Activated CD4-positive, CD25-positive, alpha-beta regulatory T cell treated with anti-CD3 and anti-CD28 coated beads, Interleukin-2, amount 50 U/mL, for 24 hours (primary cell): ENCODE data around the gene GRIK4.

Source experiments
- ATAC-seq, 2 donors: fragments of 150-1000 bp; cut with Tn5 transposase; one replicate each; pipeline ENCODE4 v1.10.0; 2021; ENCODE audit warnings: mild to moderate bottlenecking in 1 of 2, moderate library complexity in 1 of 2

GRIK4 gene

DNA sequence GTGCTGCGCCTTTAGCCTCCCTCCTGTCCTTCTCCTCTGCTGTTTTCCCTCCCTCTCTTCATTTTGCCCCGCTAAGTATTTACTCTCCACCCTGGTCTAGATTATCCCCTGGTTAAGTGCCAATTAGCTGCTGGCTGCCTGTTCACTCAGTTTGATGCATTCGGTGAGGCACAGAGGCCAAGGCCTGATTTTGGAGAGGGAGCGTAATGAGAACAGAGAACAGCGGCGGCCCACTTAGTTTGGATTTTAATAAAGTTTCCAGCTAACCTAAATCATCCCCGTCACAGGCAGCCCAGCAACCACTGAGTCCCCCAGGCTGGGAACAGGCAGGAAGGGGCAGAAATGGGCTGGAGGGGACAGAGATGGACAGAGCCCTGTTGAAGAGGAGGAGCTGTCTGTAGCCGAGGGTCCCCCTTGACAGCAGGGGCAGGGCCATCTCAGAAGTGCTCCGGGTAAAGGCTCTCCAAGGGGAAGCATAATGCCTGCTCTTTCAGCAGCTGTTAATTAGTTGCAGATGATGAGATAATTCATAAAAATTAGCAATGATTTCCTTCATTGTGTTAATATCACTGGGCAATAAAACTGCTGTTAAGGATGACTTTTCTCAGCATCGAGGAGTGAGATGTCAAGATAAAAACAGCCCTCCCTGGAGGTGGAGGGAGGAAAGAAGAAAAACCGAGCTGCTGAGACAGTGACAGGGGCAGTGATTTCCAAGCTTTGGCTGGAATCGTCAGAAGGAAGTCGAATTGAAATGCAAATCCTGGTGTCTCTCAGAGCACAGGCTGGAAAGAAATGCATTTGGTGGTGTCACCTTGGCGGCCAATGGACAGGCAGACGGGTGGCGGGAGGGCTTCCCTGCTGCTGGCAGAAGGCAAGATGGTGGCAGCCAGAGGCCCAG is 170.1 kb downstream of the GRIK4 start:
- no peak for ATAC-seq

DNA sequence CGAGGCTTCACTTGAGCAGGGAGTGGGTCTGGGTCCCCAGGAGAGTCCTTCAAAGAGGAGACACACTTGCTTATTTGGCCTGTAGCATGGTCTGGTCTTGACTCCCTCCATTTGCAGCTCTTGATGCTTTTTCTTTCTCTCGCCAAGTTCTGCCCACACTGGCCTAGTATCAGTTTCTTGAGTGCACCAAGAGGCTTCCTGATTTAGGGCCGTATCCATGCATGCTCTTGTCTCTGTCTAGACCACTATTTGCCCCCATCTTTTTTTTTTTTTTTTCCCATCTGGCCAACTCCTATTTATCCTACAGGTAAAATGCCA is 170.7 kb downstream of the GRIK4 start:
- ATAC-seq: no peak

DNA sequence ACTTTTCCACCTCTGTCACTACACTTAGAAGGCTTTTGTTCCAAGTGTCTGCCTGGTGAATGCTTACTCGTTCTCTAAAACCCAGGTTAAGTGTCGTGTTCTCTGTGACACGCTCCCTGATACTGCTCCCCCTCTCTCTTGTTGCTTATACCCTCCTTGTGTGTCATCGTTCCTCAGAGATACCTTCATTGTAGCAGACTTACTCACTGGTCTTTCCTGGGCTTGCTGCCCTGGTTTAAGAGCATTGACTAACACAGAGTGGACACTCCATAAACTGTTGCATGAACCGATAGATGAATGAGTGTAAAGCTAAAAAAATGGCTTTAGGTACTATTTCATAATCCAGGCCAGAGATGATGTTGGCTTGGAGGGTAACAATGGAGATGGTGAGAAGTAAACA is 171.3 kb downstream of the GRIK4 start:
- ATAC-seq: no peak

DNA sequence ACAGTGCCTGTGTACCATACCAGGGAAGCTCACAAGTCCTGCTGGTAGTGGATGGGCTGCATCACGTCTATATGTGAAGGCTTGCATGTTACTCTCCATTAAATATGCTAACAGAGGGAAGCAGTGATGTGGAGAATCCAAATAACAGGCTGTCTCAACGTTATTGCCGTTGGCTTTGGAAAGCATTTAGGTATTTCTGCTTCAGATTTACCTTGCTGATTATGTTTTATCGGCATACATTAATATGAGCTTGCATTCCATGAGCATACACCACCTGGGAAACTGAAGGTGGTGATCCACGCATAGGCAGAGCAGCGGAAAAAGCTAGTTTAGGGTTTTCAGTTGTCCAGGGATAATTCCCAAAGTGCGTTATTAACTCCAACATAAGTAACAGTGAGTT is 175.0 kb downstream of the GRIK4 start:
- ATAC-seq: no peak

DNA sequence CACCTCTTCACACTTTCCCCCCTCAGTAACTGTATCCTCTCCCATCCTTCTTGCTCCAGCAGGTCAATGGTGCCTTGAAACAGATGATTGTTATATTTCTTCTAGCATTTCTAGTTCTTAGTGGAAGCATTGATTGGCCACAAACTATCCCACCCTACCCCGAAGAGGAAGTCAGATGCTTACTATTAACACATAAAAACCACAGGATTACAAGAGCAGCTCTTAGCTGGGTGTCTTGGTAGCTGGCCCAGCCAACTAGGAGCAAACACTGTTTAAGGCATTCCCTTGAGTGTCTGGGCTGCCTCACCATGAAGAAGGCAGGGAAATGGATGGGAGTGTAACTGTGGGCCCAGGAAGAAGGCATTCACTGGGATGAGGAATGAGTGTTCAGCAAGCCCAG is 176.6 kb downstream of the GRIK4 start:
- ATAC-seq: no peak

DNA sequence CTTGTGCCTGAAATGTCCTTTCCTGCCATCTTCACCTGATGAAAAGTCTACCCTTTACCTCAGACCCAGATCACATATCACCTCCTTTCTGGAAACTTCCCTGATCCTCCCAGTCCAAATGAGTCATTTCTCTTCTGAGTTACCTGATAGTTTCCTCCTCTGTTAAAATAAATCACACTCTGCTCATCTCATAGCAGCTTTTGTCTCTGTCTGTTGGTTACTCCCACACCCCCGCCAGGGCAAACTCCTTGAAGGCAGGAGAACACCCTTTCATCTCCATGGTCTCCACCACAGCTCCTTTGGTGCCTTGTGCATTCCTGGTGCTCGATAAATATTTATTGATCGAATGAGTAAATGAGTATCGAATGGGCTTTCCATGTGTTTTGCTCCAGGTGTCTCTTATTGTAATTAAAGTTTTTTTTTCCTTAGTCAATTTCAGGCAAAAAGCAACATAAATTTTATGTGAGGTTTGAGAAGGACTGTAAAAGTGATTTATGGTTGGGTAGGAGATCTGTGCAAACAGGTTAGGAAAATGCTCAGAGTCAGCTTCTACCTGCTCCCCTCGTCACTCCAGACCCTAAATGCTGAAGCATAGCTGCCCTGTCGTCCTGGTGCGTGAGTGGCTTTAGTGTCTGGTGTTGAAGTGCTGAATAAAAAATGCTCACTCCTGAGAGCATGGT is 178.2 kb downstream of the GRIK4 start:
- no peak for ATAC-seq

DNA sequence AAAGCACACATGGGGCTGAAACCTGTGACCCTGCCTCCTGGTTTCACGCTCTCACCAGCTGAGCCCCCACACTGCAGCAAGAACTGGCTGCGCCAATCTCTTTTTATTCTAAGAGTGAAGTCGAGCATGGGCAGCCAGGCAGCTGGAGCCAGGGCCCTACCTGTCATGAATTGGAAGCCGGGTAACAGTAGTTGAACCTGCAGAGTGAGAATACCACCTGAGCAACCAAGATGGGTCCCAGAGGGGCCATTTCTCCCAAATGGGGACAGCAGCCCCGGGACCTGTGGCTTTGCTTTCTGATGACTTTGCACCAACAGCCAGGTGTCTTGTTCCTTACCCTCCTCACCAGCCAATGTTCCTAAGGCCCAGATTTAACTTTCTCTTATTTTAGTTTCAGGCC is 178.9 kb downstream of the GRIK4 start:
- no peak for ATAC-seq

DNA sequence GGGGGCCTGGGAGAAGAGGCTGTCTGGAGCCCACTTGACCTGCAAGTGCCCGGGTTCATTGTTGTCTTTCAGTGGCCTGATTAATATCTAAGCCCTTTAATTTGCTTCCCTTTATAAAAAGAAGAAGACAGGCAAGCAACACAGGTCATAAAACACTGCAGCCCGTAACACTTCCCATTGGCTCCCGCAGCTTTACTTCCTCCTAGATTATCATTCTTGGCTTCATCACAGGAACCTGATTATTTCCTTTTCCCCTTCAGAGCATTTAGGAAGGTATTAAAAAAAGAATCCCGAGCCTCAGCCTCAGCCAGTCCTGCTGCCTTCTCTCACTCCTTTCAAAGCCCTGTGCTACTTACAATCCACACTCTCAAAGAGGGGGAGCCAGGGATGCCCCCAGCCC is 183.2 kb downstream of the GRIK4 start:
- ATAC-seq: no peak

DNA sequence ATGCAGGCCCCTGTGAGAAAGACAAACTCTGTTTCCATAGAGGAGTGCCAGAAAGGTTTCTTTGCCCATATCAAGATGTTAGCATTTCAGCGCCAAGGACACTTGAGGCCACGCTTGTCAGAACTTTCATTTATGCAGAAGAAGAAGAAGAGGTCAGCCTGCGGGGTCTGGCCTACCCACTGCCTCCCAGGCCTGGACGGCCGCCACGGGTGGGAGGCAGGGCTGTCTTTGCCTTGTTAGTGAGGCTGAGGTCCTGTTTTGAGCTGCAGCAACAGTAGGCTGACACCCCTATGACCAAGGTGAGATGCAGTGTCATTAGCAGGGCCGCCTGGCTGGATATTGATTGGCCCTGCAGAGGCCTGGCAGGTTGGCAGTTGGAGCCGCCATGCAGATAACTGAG is 183.9 kb downstream of the GRIK4 start:
- no peak for ATAC-seq

DNA sequence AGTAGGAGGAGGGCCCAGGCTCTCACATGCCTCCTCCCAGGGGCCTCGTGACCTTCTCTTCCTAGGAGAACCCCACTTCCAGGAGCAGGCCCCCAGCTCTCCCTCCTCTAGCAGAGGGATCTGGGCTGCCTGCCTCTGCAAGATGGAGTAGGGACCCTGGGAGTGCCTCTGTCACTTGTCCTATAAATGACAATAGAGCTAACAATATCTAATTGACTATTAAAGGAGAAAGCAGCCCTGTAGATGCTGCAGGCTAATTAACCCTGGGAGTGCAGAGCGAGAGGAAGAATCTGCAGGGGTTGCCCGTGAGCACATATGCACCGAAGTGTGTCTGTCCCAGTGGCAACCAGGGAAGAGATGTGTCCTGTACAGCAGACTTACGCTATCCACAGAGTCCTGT is 184.4 kb downstream of the GRIK4 start:
- ATAC-seq: no peak

DNA sequence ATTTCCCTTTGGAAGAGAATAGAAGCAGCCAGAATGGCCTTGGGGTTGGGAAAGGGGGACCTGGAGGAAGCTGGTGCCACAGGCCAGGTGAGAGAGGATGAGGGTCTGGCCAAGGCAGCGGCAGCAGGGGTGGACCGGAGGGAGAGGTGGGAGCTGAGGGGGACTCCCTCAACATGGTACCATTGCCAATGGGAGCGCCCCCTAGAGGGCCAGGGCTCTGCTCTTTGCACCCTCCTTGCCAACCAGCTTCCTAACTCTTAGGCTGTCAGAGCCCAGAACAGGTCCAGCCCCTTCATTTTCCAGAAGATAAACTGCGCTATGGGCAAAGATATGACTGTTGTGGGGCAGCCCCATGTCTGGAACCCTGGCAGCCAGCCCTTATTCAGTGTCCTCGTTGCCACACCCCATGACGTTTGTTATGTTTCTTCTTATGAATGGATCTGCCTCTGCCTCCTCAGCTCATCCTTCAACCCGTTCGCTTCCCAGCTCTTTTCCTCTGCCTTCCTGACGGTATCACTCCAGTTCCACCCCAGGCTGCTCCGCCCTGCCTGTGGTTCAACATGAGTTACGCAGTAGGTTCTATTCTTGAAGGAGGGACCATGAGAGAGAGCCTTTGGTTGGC is 185.2 kb downstream of the GRIK4 start:
- ATAC-seq: no peak

DNA sequence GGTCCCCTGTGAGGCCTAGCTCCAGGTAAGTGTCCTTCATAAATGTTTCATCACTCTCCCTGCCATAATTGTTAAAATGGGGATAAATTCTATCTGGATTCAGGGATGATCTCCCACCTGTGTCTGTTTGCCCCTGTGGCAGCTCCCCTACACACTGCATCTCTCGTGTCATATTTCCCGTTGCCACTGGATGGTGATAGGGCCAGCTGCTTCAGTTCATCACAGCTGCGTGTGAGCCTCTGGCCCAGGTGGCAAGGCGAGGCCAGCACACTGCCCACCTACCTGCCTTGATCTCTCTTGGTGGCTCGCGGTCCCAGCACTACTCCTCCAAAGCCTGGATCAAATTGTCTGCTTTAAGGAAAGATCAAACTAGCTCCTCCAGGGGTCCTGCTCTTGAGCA is 187.4 kb downstream of the GRIK4 start:
- no peak for ATAC-seq

DNA sequence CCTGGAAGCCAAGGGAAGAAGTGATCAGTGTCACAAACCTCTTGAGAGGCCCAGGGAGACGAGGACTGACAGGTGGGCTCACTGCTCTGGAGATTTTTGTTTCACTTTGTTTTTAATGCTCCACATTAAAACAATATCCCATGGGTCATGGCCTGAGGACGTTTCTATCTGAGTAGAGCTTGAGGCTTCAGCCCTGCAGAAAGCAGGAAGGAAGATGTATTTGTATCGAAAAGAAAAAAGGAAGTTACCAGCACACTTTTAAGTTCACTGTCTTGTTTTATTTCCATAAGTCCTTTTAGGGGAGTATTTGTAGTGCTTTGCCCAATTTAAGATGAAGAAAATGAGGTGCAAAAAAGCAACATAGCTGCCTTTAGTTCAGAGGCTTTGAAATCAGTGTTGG is 191.1 kb downstream of the GRIK4 start:
- no peak for ATAC-seq

DNA sequence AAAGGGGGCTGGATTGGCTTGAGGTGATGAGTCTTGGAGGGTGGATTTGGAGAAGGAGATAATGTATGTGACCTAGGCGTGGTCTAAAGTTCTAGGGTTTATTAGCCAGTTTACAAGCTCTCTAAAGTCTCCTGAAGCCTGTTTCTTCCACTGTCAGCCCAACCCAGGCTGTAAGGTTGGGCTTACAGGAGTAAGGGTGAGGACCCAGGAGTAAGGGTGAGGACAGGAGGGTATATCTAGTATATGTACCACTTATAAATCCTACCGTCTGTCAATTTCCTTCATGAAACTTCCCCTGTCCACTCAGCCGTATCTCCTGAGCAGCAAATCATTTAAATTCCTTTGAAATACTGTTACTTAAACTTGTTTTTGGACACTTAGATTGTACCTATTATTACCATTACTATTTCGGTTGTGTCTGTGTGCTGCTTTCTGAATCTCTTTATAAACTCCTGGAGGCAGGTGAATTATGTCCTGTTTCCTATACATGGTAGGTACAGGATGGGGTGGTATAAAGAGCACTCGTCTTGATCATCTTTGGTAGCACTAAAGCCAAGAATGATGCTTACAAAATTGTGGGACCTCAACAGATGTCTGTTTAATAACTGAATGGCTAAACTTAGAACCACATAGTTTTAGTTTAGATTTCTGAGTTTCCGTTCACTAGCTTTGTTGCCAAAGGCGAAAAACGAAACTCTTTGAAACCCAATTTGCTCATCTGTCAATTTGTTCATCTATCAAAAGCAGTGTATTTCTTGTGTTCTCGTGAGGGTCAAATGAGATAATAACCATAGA is 192.0 kb downstream of the GRIK4 start:
- ATAC-seq: no peak

DNA sequence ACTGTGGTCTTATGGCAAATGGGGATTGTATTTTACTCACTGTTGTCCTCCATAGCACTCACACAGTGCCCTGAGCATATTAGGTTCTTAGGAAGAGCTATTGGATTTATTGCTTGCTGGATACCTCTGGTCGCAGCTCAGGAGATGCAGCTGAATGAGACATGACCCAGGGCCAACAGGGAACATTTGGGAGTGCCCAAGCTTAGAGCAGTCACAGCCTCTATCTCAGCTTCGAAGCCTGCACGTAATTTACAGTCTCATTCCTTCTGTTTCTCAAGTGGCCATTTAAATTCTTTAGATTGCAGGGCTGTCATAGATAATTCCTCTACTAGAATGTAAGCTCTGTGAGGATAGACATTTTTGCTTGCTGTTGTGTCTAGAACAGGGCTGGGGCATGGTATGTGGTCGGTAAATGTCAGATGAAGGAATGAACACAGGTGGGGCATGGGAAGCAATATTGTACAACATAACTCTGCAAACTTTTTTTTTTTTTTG is 192.8 kb downstream of the GRIK4 start:
- ATAC-seq: no peak

DNA sequence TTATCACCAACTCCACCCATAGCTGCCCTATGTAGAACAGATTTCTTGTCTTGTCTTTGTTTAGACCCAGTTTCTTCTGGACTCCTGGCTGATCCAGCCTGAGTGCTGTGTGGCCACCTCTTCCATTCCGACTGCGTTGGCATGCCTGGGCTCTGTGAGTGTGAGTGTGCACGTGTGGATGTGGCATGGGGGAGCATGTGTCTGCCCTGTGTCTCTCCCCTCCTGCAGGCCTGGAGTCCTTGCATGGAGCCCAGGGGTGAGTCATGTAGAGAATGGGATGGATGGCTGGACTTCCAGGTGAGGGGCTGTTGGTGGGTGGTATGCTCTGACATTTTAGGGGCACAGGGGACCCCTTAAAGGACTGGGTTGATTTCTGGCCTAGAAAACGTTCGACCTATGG is 194.7 kb downstream of the GRIK4 start:
- ATAC-seq: no peak

DNA sequence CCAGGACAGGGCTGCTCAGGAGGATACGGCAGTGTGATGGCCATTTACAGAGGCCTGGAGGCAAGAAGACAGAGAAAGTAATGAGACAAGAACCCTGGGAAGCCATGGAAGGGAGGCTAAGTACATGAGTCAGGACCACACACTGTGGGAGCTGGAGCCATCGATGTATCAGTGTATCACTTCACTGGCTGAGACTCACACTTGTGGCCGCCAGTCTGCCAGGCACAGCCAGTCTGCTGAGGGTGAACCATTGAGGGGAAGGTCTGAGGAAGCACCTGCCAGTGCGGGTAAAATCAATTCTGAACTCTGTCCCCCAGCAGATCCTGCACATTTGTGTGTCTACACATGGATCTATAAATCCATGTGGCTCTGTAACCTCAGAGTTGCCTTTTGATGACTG is 195.6 kb downstream of the GRIK4 start:
- ATAC-seq: no peak

DNA sequence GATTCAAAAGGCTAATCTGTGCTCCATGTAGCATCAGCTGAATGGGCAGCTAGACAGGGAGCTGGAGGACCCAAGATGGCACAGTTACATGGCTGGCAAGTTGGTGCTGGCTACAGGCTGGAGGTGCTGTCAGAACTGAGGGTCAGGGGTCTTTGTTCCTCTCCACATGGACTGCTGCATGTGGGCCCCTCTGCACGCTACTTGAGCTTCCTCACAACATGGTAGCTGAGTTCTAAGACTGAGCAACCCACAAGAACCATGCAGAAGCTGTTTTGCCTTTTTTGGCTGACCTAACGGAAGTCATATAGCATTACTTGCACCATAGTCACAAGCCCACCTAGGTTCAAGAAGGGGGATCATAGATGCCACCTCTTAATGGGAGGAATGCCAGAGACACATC is 196.1 kb downstream of the GRIK4 start:
- no peak for ATAC-seq

DNA sequence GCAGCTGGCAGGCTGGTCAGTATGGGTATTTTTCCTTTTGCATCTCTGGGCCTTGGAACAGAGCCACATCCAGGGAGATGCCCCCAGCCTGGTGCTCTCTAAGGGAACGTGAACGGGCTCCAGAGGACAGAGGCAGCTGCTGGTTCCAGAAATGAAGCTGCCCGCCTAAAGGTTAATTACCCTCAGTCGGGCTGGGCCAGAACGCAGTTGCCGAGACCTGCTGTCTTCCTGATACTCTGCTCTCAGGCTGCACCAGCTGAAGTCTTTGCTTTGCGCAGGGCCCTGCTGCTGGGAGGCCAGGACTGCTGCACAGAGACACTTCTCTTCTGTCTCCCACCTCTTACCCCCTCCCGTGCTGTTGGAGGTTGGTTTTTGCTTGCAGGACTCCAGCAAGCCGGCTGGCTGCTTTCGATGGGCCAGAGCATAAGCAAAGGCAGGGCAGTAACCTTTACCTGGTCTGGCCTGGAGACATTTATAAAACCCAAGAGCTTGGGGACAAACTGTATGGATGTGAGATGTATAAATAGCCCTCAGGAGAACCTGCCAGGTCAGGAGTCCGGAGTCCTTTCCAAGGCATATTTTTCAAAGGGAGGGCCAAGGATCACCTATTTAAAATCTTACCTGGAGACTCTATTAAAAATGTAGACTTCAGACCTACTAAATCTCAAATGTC is 197.1 kb downstream of the GRIK4 start:
- ATAC-seq: no peak

DNA sequence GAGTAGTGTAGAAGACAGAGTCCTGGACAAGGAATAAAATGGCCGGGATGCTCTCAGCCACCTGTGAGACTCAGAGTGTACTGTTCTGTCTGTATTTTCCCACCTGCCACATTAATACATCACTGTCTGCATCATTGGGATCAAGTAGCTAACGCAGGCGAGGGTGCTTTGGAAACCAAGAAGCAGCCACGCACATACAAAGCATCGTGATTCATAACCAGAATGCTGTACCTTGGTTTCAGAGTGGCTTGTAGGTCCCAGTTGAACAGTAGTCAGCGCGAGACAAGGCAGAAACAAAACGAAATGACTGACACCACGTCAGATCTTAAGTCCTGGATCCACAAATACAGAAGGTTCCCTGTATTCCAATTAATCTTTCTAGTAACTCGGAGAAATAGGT is 198.3 kb downstream of the GRIK4 start:
- ATAC-seq: no peak

DNA sequence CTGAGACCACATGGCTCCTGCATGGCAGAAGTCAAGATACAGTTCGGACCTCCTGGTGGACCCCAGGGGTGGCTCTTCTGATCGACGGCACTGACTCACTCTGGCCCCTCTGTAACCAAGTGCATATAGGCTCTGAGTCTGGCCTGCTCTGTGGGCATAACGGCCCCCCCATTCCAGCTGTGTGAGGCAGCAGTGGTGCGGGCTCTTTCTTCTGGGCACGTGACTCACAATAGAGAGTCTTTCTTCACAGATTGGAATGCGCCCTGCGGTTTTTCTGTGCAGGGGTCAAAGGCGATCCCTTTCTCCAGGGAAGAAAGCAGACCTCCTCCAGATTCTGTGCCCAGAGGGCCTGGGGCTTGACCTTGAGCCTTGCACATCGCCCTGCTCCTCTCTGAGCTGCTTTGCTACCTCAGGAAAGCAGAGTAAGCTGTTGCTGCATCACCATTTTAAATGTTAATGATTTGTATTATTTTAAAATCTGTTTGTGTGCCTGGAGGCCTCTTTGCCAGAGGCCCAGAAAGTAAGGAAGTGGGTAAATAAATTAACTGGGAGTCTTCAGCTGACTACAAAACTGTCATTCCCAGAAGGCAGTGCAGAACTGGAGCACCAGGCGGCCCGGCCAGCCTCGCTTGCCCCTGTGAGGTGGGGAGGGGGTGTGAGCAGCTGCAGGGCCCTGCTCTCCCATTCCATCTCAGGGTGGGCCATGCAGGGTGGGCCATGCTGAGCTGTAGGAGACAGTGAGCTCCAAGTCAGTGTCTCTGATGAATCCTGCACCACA is 199.0 kb downstream of the GRIK4 start:
- no peak for ATAC-seq

DNA sequence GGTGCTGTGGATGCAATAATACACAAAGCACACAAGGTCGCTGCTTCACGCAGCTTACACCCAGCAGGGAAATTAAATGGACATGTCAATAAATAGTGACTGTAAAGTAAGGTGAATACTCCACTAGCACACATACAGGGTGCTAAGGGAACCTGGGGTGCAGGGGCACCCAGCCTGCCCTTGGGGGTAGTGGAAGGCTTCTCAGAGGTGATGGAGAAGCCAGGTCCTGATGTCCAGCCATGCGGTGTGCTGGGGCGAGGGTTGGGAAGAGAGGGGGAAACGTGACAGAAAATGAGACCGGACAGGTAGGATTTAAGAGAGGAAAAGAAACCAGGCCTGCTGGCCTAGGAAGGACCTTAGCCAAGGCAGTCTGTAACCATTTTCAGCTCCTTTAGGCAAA is 200.5 kb downstream of the GRIK4 start:
- no peak for ATAC-seq
